Adipose tissue (tissue), 3 donors: ENCODE measurements around the gene TENM4. TPM values are rescaled to one million over a fixed set of nuclear protein-coding genes. Genes with fewer than 3 reads are reported as not detected.

Source experiments
- H3K27ac ChIP-seq: one replicate; pipeline ENCODE4 v1.5.1; 2013; ENCODE audit warnings: low read depth, low read length
- WGBS, 3 donors: extraction: QIAGEN DNeasy Blood & Tissue Kit; methylation state at CpG; one replicate each; pipeline ENCODE4 v1.1.7; 2013; 5-methylcytosine and 5-hydroxymethylcytosine counted together
- polyA plus RNA-seq, 3 donors: library from polyadenylated mRNA; stranded (reverse); fragments of 200-250 nt; gene quantifications; one replicate each; pipeline ENCODE4 v1.2.3, GENCODE V29; 2013
- donor health status: healthy with polysubstance abuse.
- donor health status: Bipolar disorder and iron deficiency.
- donor health status: healthy.

Gene TENM4
- polyA plus RNA-seq, 3 donors, result 0.22 to 2.7 (median 0.41) TPM

DNA sequence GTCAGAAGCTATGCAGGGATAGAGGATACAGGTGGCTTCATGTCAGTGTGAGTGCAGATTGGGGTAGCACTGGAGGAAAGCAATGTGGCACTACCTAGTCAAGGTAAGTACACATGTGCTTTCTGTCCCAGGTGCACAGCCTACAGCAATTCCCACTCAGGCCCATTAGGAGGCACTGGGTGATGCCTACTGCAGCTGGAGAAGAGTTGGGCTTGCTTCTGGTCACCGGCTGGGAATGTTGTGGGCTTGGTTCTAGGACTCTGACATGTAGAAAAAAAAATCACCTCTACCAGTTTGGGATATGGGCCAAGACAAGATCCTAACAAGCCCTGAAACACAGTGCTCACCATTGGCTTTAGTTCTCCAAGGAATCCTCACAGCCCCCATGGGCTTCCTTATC is 69.7 kb downstream of the TENM4 start:
- no peak overlapping the region for H3K27ac ChIP-seq
- 44 to 62% (median 56%) methylated on average over 1 of the region's 1 CpG for WGBS, 3 donors

GRCh38 chr11:79369055-79369454 is 71.8 kb downstream of the TENM4 start:
- H3K27ac ChIP-seq, result no peak overlapping the region
- 74 to 80% (median 79%) methylated on average over 5 of the region's 5 CpGs for WGBS, 3 donors

- no peak overlapping the region for H3K27ac ChIP-seq
- WGBS, 3 donors, result 79 to 88% (median 81%) methylated on average over 4 of the region's 4 CpGs
Measured at GRCh38 chr11:79367844-79368243, 73.0 kb downstream of the TENM4 start.

DNA sequence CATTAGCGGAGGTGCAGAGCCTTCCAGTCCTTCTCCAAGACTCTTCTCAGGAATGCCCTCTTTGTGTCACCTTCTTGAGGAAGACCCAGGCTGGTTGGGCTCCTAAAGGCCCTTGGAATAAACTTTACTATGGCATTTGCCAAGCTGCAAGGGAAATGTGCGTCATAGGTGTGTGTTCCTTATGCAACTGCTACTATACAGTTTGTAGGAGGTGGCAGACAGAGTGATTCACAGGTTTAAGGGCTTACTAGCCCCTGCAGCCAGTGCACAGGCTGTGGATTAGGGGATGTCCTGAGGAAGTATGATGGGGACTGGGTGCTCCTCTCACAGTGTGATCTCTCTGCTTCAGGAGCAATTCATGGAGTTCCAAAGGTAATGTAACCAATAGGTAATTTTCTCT is 74.6 kb downstream of the TENM4 start:
- WGBS, 3 donors, result 88 to 95% (median 92%) methylated on average over 2 of the region's 2 CpGs
- H3K27ac ChIP-seq, result no peak overlapping the region

- no peak overlapping the region for H3K27ac ChIP-seq
- 87 to 89% (median 88%) methylated on average over 5 of the region's 5 CpGs for WGBS, 3 donors
Measured at GRCh38 chr11:79363861-79364378, 76.9 kb downstream of the TENM4 start.

DNA sequence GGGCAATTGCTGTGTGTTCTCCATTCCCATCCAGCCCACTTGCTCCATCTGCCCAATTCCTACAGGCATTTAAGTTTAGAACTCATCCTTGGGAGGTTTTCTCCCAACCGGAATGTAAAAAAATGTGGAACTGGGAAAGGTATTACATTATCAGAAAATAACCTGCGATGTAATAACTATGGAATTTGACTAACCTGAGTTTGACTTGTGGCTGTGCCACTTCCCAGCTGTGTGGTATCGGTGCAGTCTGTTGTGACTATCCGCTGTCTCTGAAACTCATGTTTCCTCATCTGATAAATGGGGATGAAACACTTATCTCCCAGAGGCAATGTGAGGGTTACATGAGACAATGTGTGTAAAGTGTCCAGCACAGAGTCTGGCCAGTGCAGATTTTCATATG is 77.6 kb downstream of the TENM4 start:
- 62 to 93% (median 86%) methylated on average over 4 of the region's 4 CpGs for WGBS, 3 donors
- no peak overlapping the region for H3K27ac ChIP-seq

DNA sequence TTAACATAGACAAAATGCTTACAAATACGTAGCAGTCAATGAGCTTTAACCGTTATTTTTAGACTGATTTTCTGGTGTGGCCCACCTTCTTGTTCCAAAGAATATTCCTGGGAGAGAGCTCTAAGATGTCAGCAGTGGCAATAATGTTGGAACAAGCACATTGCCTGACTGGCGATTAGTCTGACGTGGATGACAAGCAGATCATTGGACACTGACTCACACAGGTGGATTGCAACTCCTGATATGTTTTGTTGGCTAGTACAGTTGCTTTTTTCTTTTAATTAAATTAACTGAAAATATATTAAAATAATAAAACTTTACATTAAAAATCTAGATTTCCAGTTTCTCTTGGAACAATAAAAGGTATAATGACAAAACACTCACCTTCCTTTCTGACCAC is 78.0 kb downstream of the TENM4 start:
- H3K27ac ChIP-seq, result no peak overlapping the region
- WGBS, 3 donors, result 78 to 88% (median 88%) methylated on average over 4 of the region's 4 CpGs

GRCh38 chr11:79362206-79362757 is 78.5 kb downstream of the TENM4 start:
- WGBS, 3 donors, result 79 to 86% (median 80%) methylated on average over 4 of the region's 4 CpGs
- H3K27ac ChIP-seq, result no peak overlapping the region

GRCh38 chr11:79358258-79358657 is 82.6 kb downstream of the TENM4 start:
- WGBS, 3 donors, result 62 to 79% (median 67%) methylated on average over 5 of the region's 5 CpGs
- no peak overlapping the region for H3K27ac ChIP-seq

- H3K27ac ChIP-seq, result no peak overlapping the region
- WGBS, 3 donors, result 30 to 58% (median 56%) methylated on average over 3 of the region's 3 CpGs
Measured at GRCh38 chr11:79353706-79354105, 87.1 kb downstream of the TENM4 start.

DNA sequence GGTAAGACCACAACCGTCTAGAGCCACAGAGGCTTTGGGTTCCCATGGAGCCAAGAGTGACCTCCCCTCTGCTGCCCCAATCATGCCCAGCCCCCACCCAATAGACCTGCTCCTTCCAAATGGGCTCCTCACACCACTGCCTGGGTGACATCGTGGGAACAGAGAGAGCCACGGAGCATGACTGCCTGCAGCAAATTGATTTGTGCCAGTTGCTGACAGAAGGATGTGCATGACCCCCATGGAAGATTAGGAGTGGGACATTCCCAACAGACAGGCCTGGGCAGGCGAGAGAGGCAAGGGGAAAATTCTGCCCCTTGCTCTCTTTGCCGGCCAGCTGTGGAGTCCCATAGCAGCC is 88.5 kb downstream of the TENM4 start:
- no peak overlapping the region for H3K27ac ChIP-seq
- WGBS, 3 donors, result 51 to 56% (median 54%) methylated on average over 5 of the region's 5 CpGs

DNA sequence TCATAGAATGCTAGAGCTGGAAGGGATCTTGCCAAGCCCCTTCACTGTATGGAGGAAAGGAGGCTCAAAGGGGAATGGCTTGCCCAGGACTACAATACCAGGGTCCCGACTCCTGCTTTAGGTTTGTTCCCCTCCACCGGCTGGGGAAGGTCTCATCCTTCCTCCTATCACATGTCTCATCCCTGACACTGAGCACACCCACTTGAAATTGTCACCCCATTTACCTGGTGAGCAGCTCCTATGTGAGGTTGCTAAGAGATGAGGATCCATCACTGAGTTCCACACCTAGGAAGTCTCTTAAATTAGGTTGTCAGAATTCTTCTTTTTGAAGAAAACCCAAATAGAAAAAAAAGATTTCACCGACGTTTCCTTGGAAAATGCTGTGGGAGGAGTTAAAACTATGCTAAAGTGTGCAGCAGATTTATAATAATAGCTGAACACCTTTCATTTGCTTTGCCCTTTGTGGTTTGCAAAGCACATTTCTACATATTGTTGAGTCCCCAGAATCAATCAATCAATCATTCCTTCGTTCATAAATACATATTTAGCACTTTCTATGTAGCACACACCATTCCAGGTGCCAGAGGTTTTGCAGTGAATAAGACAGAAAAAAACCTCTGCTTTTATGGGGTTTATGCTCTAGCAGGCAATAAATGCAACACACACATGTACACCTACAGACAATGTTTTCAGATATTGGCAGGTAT is 91.7 kb downstream of the TENM4 start:
- WGBS, 3 donors, result 63 to 80% (median 74%) methylated on average over 5 of the region's 5 CpGs
- no peak overlapping the region for H3K27ac ChIP-seq

GRCh38 chr11:79346021-79346420 is 94.8 kb downstream of the TENM4 start:
- WGBS, 3 donors, result 38 to 82% (median 81%) methylated on average over 8 of the region's 8 CpGs
- H3K27ac ChIP-seq, result no peak overlapping the region

DNA sequence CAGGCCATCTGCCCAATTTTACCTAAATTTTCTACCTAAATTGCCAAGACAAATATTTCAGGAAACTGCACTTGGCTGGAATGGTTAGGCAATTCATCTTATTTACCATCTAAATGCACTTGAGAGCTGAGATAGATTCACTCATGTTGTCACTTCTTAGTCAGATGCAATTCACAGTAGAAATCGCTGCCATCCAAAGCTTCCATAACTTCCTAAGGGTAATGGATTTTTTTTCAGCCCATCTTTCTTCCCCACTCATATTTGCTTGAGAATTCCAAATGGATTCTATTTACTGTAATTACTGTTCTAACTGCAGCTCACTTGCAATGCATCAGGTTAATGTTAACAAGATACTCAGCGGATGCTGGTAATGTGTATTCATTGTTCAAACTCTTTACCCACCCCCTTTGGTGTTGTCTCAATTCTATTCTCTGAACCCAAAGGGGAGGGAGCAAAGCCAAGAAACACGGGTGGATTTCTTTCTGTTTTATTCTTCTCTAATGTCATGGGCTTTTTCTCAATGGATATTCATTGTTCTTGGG is 96.0 kb downstream of the TENM4 start:
- 62 to 71% (median 69%) methylated on average over 3 of the region's 3 CpGs for WGBS, 3 donors
- no peak overlapping the region for H3K27ac ChIP-seq

- no peak overlapping the region for H3K27ac ChIP-seq
- 70 to 75% (median 74%) methylated on average over 6 of the region's 6 CpGs for WGBS, 3 donors
Measured at GRCh38 chr11:79342686-79343085, 98.1 kb downstream of the TENM4 start.

GRCh38 chr11:79342236-79342635 is 98.6 kb downstream of the TENM4 start:
- no peak overlapping the region for H3K27ac ChIP-seq
- WGBS, 3 donors, result 87 to 94% (median 90%) methylated on average over 8 of the region's 8 CpGs

DNA sequence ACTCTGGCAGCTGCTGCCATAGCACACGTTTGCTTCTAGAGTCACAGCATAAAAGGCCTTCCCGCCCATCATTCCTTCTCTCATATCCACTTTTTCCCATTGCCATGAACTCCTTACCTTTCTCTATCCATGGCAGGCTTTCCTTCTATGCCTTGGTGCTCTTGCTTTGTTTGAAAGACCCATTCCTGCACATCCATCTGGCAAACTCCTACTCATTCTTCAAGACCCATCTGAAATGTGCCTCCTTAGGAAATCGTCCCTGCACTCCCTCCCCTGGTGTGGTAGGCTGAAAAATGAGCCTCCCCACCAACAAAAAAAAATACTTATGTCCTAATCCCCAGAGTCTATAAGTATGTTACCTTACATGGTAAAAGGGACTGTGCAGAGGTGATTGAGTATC is 100.3 kb downstream of the TENM4 start:
- no peak overlapping the region for H3K27ac ChIP-seq
- WGBS, 3 donors, result 71 to 85% (median 73%) methylated on average over 3 of the region's 3 CpGs

GRCh38 chr11:79336797-79337517 is 103.9 kb downstream of the TENM4 start:
- 71 to 73% (median 72%) methylated on average over 6 of the region's 6 CpGs for WGBS, 3 donors
- H3K27ac ChIP-seq, result no peak overlapping the region

DNA sequence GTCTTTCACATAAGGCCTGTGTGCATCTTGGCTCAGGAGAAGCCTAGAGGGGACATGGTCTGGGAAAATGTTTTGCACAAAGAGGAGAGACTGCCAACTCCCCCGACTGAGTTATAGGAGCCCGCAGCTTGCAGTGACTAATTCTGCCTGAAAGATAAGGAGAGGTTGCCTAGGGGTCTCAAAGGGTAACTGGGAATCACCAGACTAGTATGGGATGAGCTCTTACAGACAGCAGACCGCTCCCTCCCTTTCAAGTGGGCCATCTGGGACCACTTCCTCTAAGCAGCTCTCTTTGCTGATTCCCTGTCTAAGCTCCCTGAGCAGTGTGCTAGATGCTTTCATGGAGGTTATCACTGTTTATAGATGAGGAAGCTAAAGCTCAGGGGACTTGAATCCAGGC is 105.1 kb downstream of the TENM4 start:
- WGBS, 3 donors, result 62 to 85% (median 75%) methylated on average over 3 of the region's 3 CpGs
- no peak overlapping the region for H3K27ac ChIP-seq
